Activated CD8-positive, alpha-beta T cell treated with anti-CD3 and anti-CD28 coated beads for 36 hours (primary cell): ENCODE data around the gene ADAMTS1. TPM values are rescaled to one million over a fixed set of nuclear protein-coding genes. Genes with fewer than 3 reads are reported as not detected.

Experiments
- ATAC-seq: fragments of 200-7000 bp; cut with Tn5 transposase; one replicate; pipeline ENCODE4 v1.10.0; 2021; ENCODE audit warnings: mild to moderate bottlenecking, moderate library complexity
- CTCF ChIA-PET: fragments of 350-600 bp; sonication (Branson Sonifier 250); formaldehyde crosslinking; loops from one replicate; lab custom pipeline; 2021; ENCODE audit warnings: antibody characterized with exemption; lab: Charles Lee
- POLR2A ChIA-PET: fragments of 350-600 bp; sonication (Branson Sonifier 250); formaldehyde crosslinking; loops from one replicate; lab custom pipeline; 2021; ENCODE audit warnings: antibody characterized with exemption; lab: Charles Lee
- DNase-seq: peaks from one replicate; pipeline ENCODE4 v3.0.0-alpha.2; 2020
- H3K27ac Mint-ChIP-seq: one replicate; pipeline ENCODE4 v1.8.0; 2021; ENCODE audit warnings: mild to moderate bottlenecking, mixed read lengths
- H3K27me3 Mint-ChIP-seq: one replicate; pipeline ENCODE4 v1.8.0; 2021; ENCODE audit warnings: mixed read lengths
- H3K36me3 Mint-ChIP-seq: one replicate; pipeline ENCODE4 v1.8.0; 2021; ENCODE audit warnings: low read depth, mixed read lengths
- H3K4me1 Mint-ChIP-seq: one replicate; pipeline ENCODE4 v1.8.0; 2021; ENCODE audit warnings: low read depth, mixed read lengths
- H3K4me3 Mint-ChIP-seq: one replicate; pipeline ENCODE4 v1.8.0; 2021; ENCODE audit warnings: mild to moderate bottlenecking, moderate library complexity, mixed read lengths
- H3K9me3 Mint-ChIP-seq: one replicate; pipeline ENCODE4 v1.8.0; 2021; ENCODE audit warnings: mixed read lengths
- CTCF ChIP-seq: fragments of 200-600 bp; IDR thresholded peaks from one replicate; pipeline ENCODE4 v1.8.0; 2022; ENCODE audit warnings: antibody characterized with exemption, mild to moderate bottlenecking
- intact Hi-C: fragments of 100-400 bp; cut with micrococcal nuclease; formaldehyde crosslinking; loops from one replicate; pipeline ENCODE4 v1.10.0; 2022
- total RNA-seq, 2 experiments: library from RNA; stranded (reverse); gene quantifications; one replicate each; pipeline ENCODE4 v1.2.3, GENCODE V29; 2021

ADAMTS1 gene
- total RNA-seq, 2 experiments from 2014 or later, result 0.20 TPM; not detected in 1

DNA sequence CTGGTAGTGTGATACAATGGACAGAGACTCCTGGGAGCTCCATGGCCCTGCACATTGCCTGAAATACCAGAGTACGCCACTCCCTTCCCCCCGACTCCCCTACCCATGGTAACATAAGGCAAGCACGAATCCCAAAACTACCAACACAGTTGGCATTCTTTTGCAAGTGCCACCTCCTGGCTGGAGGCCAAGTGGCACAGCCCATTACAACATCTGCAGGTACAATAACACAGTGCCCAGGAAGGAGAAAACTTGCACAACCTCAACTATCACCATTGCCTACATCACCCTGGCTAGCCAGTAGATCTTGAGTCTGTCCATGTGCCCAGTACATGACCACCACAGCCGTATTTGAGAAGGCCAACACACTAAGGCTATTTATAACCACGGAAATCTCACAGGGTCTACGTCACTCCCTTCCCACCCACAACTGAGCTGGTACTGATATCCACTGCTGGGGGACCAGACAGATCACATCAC, 11.7 kb downstream of the ADAMTS1 start:
- no peak overlapping the region for H3K27ac Mint-ChIP-seq
- no peak overlapping the region for H3K4me3 Mint-ChIP-seq
- TF ChIP-seq CTCF, result no peak
- no peaks in the 10 kb centered on the region for H3K4me1 Mint-ChIP-seq
- H3K27me3 Mint-ChIP-seq, result peaks cover 11% of the 10 kb centered on the region
- ChIA-PET POLR2A (no interaction called here), CTCF (interaction anchor here (1.0 kb wide), 1 partner anchor 17 kb away, joined by 3 read pairs; no protein-coding TSS in a partner anchor)
- H3K9me3 Mint-ChIP-seq, result no peaks in the 10 kb centered on the region
- intact Hi-C loops, result no loop called here
- DNase-seq, result no peak
- no peak for ATAC-seq
- no peaks in the 10 kb centered on the region for H3K36me3 Mint-ChIP-seq

- intact Hi-C loops, result no loop called here
- peaks cover 9% of the 10 kb centered on the region for H3K27me3 Mint-ChIP-seq
- no peak for TF ChIP-seq CTCF
- ChIA-PET CTCF (no interaction called here), POLR2A (no interaction called here)
- no peak overlapping the region for H3K27ac Mint-ChIP-seq
- H3K36me3 Mint-ChIP-seq, result no peaks in the 10 kb centered on the region
- no peak for DNase-seq
- no peak overlapping the region for H3K4me3 Mint-ChIP-seq
- H3K9me3 Mint-ChIP-seq, result no peaks in the 10 kb centered on the region
- no peak for ATAC-seq
- H3K4me1 Mint-ChIP-seq, result no peaks in the 10 kb centered on the region
These were observed 12.2 kb downstream of the ADAMTS1 start for GRCh38 chr21:26833011-26833410.

DNA sequence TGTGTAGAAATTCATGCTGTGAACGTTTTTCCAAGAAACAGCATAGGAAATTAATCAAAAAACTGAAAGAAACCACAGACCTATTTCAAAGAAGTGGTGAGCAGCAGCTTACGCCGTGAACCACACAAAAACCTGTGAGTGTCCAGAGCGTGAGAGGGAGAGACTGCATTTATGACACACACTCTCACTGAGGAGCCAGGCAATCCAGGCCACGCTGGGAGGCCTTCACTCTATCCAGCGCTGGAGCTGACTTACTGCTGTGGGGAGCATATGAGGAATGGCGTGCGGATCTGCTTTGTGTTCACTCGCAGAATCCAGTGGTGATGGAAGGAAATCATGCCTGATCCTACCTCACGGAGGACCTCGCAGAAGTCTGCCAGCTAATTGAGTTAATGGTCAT, 12.7 kb downstream of the ADAMTS1 start:
- no peak for TF ChIP-seq CTCF
- Mint-ChIP-seq H3K27me3 (peaks cover 9% of the 10 kb centered on the region), H3K36me3 (no peaks in the 10 kb centered on the region), H3K27ac (no peak overlapping the region), H3K4me1 (no peaks in the 10 kb centered on the region), H3K4me3 (no peak overlapping the region), H3K9me3 (no peaks in the 10 kb centered on the region)
- ATAC-seq (no peak), DNase-seq (no peak)
- CTCF ChIA-PET, result no interaction called here
- intact Hi-C loops, result no loop called here
- POLR2A ChIA-PET, result no interaction called here

- TF ChIP-seq CTCF, result no peak
- Mint-ChIP-seq H3K4me1 (no peaks in the 10 kb centered on the region), H3K27ac (no peak overlapping the region), H3K9me3 (no peaks in the 10 kb centered on the region), H3K4me3 (no peak overlapping the region), H3K27me3 (peaks cover 5% of the 10 kb centered on the region), H3K36me3 (no peaks in the 10 kb centered on the region)
- intact Hi-C loops, result no loop called here
- POLR2A ChIA-PET, result no interaction called here
- CTCF ChIA-PET, result interaction anchor here (1.7 kb wide), 1 partner anchor 11 kb away, joined by 6 read pairs; no protein-coding TSS in a partner anchor
- ATAC-seq (no peak), DNase-seq (no peak)
These were observed 18.4 kb downstream of the ADAMTS1 start for GRCh38 chr21:26826801-26827200.

GRCh38 chr21:26820509-26820908, 24.7 kb downstream of the ADAMTS1 start:
- TF ChIP-seq CTCF, result no peak
- Mint-ChIP-seq H3K4me1 (no peaks in the 10 kb centered on the region), H3K36me3 (no peaks in the 10 kb centered on the region), H3K27me3 (peaks cover 5% of the 10 kb centered on the region), H3K9me3 (no peaks in the 10 kb centered on the region), H3K4me3 (no peak overlapping the region), H3K27ac (no peak overlapping the region)
- ChIA-PET CTCF (no interaction called here), POLR2A (no interaction called here)
- no peak for DNase-seq
- ATAC-seq, result no peak
- intact Hi-C loops, result no loop called here
